ENCODE measurements around the gene IL1RL2.

Gene IL1RL2

GRCh38 chr2:102206666-102207341 is 20.0 kb downstream of the IL1RL2 start:
- no peak overlapping the region for H3K4me3 ChIP-seq (ENCODE audit: low read length)
- no peaks in the 10 kb centered on the region for H3K36me3 ChIP-seq (ENCODE audit: control insufficient read depth, low read depth, low read length)
- H3K27ac ChIP-seq (ENCODE audit: low read length) = no peak overlapping the region
- no peak overlapping the region for H3K9ac ChIP-seq (ENCODE audit: low read length)
- no peaks in the 10 kb centered on the region for H3K27me3 ChIP-seq (ENCODE audit: control insufficient read depth, insufficient read depth, low read length)
- no peaks in the 10 kb centered on the region for H3K4me1 ChIP-seq (ENCODE audit: control insufficient read depth, low read depth, low read length)
- no peaks in the 10 kb centered on the region for H3K9me3 ChIP-seq (ENCODE audit: control insufficient read depth, low read depth, low read length)

- Histone ChIP-seq H3K36me3 (ENCODE audit: control insufficient read depth, low read depth, low read length) (no peaks in the 10 kb centered on the region), H3K27ac (ENCODE audit: low read length) (no peak overlapping the region), H3K27me3 (ENCODE audit: control insufficient read depth, insufficient read depth, low read length) (no peaks in the 10 kb centered on the region), H3K9me3 (ENCODE audit: control insufficient read depth, low read depth, low read length) (no peaks in the 10 kb centered on the region), H3K4me3 (ENCODE audit: low read length) (no peak overlapping the region), H3K9ac (ENCODE audit: low read length) (no peak overlapping the region), H3K4me1 (ENCODE audit: control insufficient read depth, low read depth, low read length) (no peaks in the 10 kb centered on the region)
Observed at GRCh38 chr2:102208774-102209173, 22.0 kb downstream of the IL1RL2 start.

GRCh38 chr2:102209474-102209873 is 22.7 kb downstream of the IL1RL2 start:
- no peaks in the 10 kb centered on the region for H3K4me1 ChIP-seq (ENCODE audit: control insufficient read depth, low read depth, low read length)
- no peak overlapping the region for H3K4me3 ChIP-seq (ENCODE audit: low read length)
- H3K9ac ChIP-seq (ENCODE audit: low read length) = no peak overlapping the region
- no peaks in the 10 kb centered on the region for H3K27me3 ChIP-seq (ENCODE audit: control insufficient read depth, insufficient read depth, low read length)
- H3K36me3 ChIP-seq (ENCODE audit: control insufficient read depth, low read depth, low read length) = no peaks in the 10 kb centered on the region
- H3K27ac ChIP-seq (ENCODE audit: low read length) = no peak overlapping the region
- no peaks in the 10 kb centered on the region for H3K9me3 ChIP-seq (ENCODE audit: control insufficient read depth, low read depth, low read length)

- Histone ChIP-seq H3K36me3 (ENCODE audit: control insufficient read depth, low read depth, low read length) (no peaks in the 10 kb centered on the region), H3K27ac (ENCODE audit: low read length) (no peak overlapping the region), H3K9ac (ENCODE audit: low read length) (no peak overlapping the region), H3K4me3 (ENCODE audit: low read length) (no peak overlapping the region), H3K9me3 (ENCODE audit: control insufficient read depth, low read depth, low read length) (no peaks in the 10 kb centered on the region), H3K27me3 (ENCODE audit: control insufficient read depth, insufficient read depth, low read length) (no peaks in the 10 kb centered on the region), H3K4me1 (ENCODE audit: control insufficient read depth, low read depth, low read length) (no peaks in the 10 kb centered on the region)
Observed at GRCh38 chr2:102217032-102217431, 30.2 kb downstream of the IL1RL2 start.

GRCh38 chr2:102224824-102225739 is 38.3 kb downstream of the IL1RL2 start:
- Histone ChIP-seq H3K4me3 (ENCODE audit: low read length) (no peak overlapping the region), H3K9ac (ENCODE audit: low read length) (no peak overlapping the region), H3K9me3 (ENCODE audit: control insufficient read depth, low read depth, low read length) (no peaks in the 10 kb centered on the region), H3K27me3 (ENCODE audit: control insufficient read depth, insufficient read depth, low read length) (no peaks in the 10 kb centered on the region), H3K27ac (ENCODE audit: low read length) (no peak overlapping the region), H3K4me1 (ENCODE audit: control insufficient read depth, low read depth, low read length) (peaks cover 7% of the 10 kb centered on the region), H3K36me3 (ENCODE audit: control insufficient read depth, low read depth, low read length) (no peaks in the 10 kb centered on the region)

GRCh38 chr2:102226171-102226570 is 39.3 kb downstream of the IL1RL2 start:
- H3K27ac ChIP-seq (ENCODE audit: low read length) = no peak overlapping the region
- H3K27me3 ChIP-seq (ENCODE audit: control insufficient read depth, insufficient read depth, low read length) = no peaks in the 10 kb centered on the region
- H3K36me3 ChIP-seq (ENCODE audit: control insufficient read depth, low read depth, low read length) = no peaks in the 10 kb centered on the region
- no peaks in the 10 kb centered on the region for H3K9me3 ChIP-seq (ENCODE audit: control insufficient read depth, low read depth, low read length)
- H3K4me1 ChIP-seq (ENCODE audit: control insufficient read depth, low read depth, low read length) = peaks cover 7% of the 10 kb centered on the region
- H3K9ac ChIP-seq (ENCODE audit: low read length) = no peak overlapping the region
- H3K4me3 ChIP-seq (ENCODE audit: low read length) = no peak overlapping the region

- Histone ChIP-seq H3K27ac (ENCODE audit: low read length) (no peak overlapping the region), H3K9me3 (ENCODE audit: control insufficient read depth, low read depth, low read length) (no peaks in the 10 kb centered on the region), H3K36me3 (ENCODE audit: control insufficient read depth, low read depth, low read length) (no peaks in the 10 kb centered on the region), H3K4me3 (ENCODE audit: low read length) (no peak overlapping the region), H3K9ac (ENCODE audit: low read length) (no peak overlapping the region), H3K4me1 (ENCODE audit: control insufficient read depth, low read depth, low read length) (peaks cover 7% of the 10 kb centered on the region), H3K27me3 (ENCODE audit: control insufficient read depth, insufficient read depth, low read length) (no peaks in the 10 kb centered on the region)
Observed at GRCh38 chr2:102226612-102227391, 40.0 kb downstream of the IL1RL2 start.

- Histone ChIP-seq H3K4me1 (ENCODE audit: control insufficient read depth, low read depth, low read length) (peaks cover 7% of the 10 kb centered on the region), H3K9ac (ENCODE audit: low read length) (no peak overlapping the region), H3K27ac (ENCODE audit: low read length) (no peak overlapping the region)
Observed at GRCh38 chr2:102229141-102229769, 42.4 kb downstream of the IL1RL2 start.

GRCh38 chr2:102230410-102230909 is 43.6 kb downstream of the IL1RL2 start:
- H3K27me3 ChIP-seq (ENCODE audit: control insufficient read depth, insufficient read depth, low read length) = no peaks in the 10 kb centered on the region
- H3K27ac ChIP-seq (ENCODE audit: low read length) = no peak overlapping the region
- no peaks in the 10 kb centered on the region for H3K36me3 ChIP-seq (ENCODE audit: control insufficient read depth, low read depth, low read length)
- H3K9me3 ChIP-seq (ENCODE audit: control insufficient read depth, low read depth, low read length) = no peaks in the 10 kb centered on the region
- H3K4me1 ChIP-seq (ENCODE audit: control insufficient read depth, low read depth, low read length) = peaks cover 7% of the 10 kb centered on the region
- H3K4me3 ChIP-seq (ENCODE audit: low read length) = no peak overlapping the region
- H3K9ac ChIP-seq (ENCODE audit: low read length) = no peak overlapping the region

More at GRCh38 chr2:102229141-102229769, 42.4 kb downstream of the IL1RL2 start:
- Histone ChIP-seq H3K9me3 (ENCODE audit: control insufficient read depth, low read depth, low read length) (no peaks in the 10 kb centered on the region), H3K36me3 (ENCODE audit: control insufficient read depth, low read depth, low read length) (no peaks in the 10 kb centered on the region), H3K27me3 (ENCODE audit: control insufficient read depth, insufficient read depth, low read length) (no peaks in the 10 kb centered on the region), H3K4me3 (ENCODE audit: low read length) (no peak overlapping the region)

- Histone ChIP-seq H3K9ac (ENCODE audit: low read length) (no peak overlapping the region), H3K36me3 (ENCODE audit: control insufficient read depth, low read depth, low read length) (no peaks in the 10 kb centered on the region), H3K4me3 (ENCODE audit: low read length) (no peak overlapping the region), H3K27me3 (ENCODE audit: control insufficient read depth, insufficient read depth, low read length) (no peaks in the 10 kb centered on the region), H3K4me1 (ENCODE audit: control insufficient read depth, low read depth, low read length) (no peaks in the 10 kb centered on the region), H3K9me3 (ENCODE audit: control insufficient read depth, low read depth, low read length) (no peaks in the 10 kb centered on the region), H3K27ac (ENCODE audit: low read length) (no peak overlapping the region)
Observed at GRCh38 chr2:102233132-102233884, 46.5 kb downstream of the IL1RL2 start.

Data from iPS-18a (cell line).